Transverse colon (tissue), 4 donors: ENCODE data around the gene CRTC2. TPM values are rescaled to one million over a fixed set of nuclear protein-coding genes. Genes with fewer than 3 reads are reported as not detected.

Experiments
- DNase-seq: peaks from one replicate; pipeline ENCODE4 v3.0.0-alpha.2; 2019
- H3K27ac ChIP-seq, 4 donors: fragments of 200-600 bp; sonication (generic); 2 replicates each; pipeline ENCODE4 v1.5.1; 2016 to 2018; ENCODE audit warnings: inconsistent platforms in 4 of 4
- H3K27me3 ChIP-seq: fragments of 200-600 bp; sonication (generic); 2 replicates; pipeline ENCODE4 v1.5.1; 2017; ENCODE audit warnings: inconsistent platforms
- H3K36me3 ChIP-seq, 4 donors: fragments of 200-600 bp; sonication (generic); 2 replicates each; pipeline ENCODE4 v1.5.1; 2017 to 2019; ENCODE audit warnings: inconsistent platforms in 4 of 4
- H3K4me1 ChIP-seq, 4 donors: fragments of 200-600 bp; sonication (generic); 2 replicates each; pipeline ENCODE4 v1.5.1; 2017 to 2020; ENCODE audit warnings: inconsistent platforms in 4 of 4
- H3K4me3 ChIP-seq, 4 donors: fragments of 200-600 bp; sonication (generic); 1 replicate in 1 of 4; 2 replicates in 3 of 4; pipeline versions ENCODE4 v1.5.1 to v1.6.1; 2017 to 2019; ENCODE audit warnings: inconsistent platforms in 4 of 4
- H3K9me3 ChIP-seq, 2 donors: fragments of 200-600 bp; sonication (generic); 2 replicates each; pipeline ENCODE4 v1.5.1; 2017 to 2019; ENCODE audit warnings: inconsistent platforms in 2 of 2
- CTCF ChIP-seq, 5 experiments: fragments of 200-600 bp in 3 of 5; fragments of 450-650 bp in 2 of 5; sonication (generic) in 3 of 5; IDR thresholded peaks; 1 replicate in 2 of 5; 2 replicates in 3 of 5; pipeline ENCODE4 v1.5.1; 2016 to 2017; ENCODE audit warnings: antibody characterized with exemption in 5 of 5, inconsistent platforms in 3 of 5, mild to moderate bottlenecking in 2 of 5, moderate library complexity in 1 of 5
- EP300 ChIP-seq: sonication (generic); formaldehyde crosslinking; IDR thresholded peaks from one replicate; pipeline ENCODE4 v1.6.1; 2017; ENCODE audit warnings: antibody characterized with exemption, low read depth
- POLR2A ChIP-seq: fragments of 450-650 bp; IDR thresholded peaks from one replicate; pipeline ENCODE4 v1.6.1; 2016; ENCODE audit warnings: antibody characterized with exemption, mild to moderate bottlenecking, moderate library complexity
- POLR2AphosphoS5 ChIP-seq, 3 donors: sonication (generic); formaldehyde crosslinking; IDR thresholded peaks; one replicate each; pipeline ENCODE4 v1.6.1; 2016; ENCODE audit warnings: antibody characterized with exemption in 3 of 3
- WGBS, 2 donors: methylation state at CpG; one replicate each; pipeline ENCODE4 v1.1.5; 2018; ENCODE audit warnings: low coverage in 1 of 2; 5-methylcytosine and 5-hydroxymethylcytosine counted together
- in situ Hi-C, 4 donors: fragments of 200-750 bp; cut with MboI; loops; one replicate each; pipeline versions ENCODE4 v1.15.0 to v1.15.1; 2017; ENCODE audit warnings: low sequenced_read_pairs in 3 of 4, low pct_ligation_motif_present in 1 of 4, low pct_unique_long_range_greater_than_20kb in 1 of 4
- intact Hi-C: fragments of 100-400 bp; cut with DNase I; formaldehyde crosslinking; loops from one replicate; pipeline ENCODE4 v1.15.1; 2023; ENCODE audit warnings: low total_unique reads
- total RNA-seq, 4 donors: library from RNA; depleted of rRNA; stranded (reverse); fragments of >200 nt; gene quantifications; one replicate each; pipeline ENCODE4 v1.1.0, GENCODE V29; 2016

The CRTC2 gene
- total RNA-seq, 4 donors from 2014 or later: 13.3 to 32.5 (median 21.4) TPM

GRCh38 chr1:153956997-153957715 is 1.3 kb downstream of the CRTC2 start:
- Histone ChIP-seq H3K4me1 (peaks cover 22 to 40% (median 31%) of the 10 kb centered on the region in 4 donors), H3K4me3 (peak overlapping the region; percentile 79 to 98 (median 91)), H3K36me3 (peaks cover 0 to 9% (median 2%) of the 10 kb centered on the region in 4 donors), H3K9me3 (no peaks in the 10 kb centered on the region), H3K27ac (peak overlapping the region; percentile 94 to 98 (median 96)), H3K27me3 (no peaks in the 10 kb centered on the region)
- intact Hi-C loops (no loop called here), in situ Hi-C loops (loop anchor here in 1 of 4 donors (25.0 kb wide), 1 partner anchor 295 kb away; the partner anchor contains the start of genes ILF2 and SNAPIN)
- TF ChIP-seq POLR2A: no peak
- no peak for TF ChIP-seq EP300
- TF ChIP-seq CTCF (IDR thresholded peaks at IDR 0.05): no peak
- no peak for TF ChIP-seq POLR2AphosphoS5 (IDR thresholded peaks at IDR 0.05)
- WGBS, 2 donors: 26% methylated on average over 6 of the region's 6 CpGs; no CpG with 5 or more reads in 1 of the 2 donors
- DNase-seq: no peak

DNA sequence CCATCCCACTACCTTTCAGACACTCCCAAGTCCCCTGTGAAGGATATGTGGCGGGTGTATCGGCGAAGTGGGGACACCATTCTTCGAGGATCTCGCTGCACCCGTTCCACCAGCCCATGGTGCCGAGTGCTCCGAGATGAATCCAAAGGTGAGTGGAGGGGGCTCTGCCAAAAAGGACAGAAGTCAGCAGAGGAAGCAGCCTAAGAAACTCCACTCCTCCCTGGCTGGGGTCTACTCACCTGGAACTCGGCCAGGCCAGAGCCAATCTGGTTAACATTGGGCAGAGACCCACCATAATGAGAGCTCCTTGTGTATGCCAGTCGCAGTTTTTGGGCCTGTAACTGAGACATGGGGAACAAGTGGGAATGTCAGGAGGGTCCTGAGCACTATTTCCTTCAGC is 3.6 kb downstream of the CRTC2 start:
- Histone ChIP-seq H3K4me1 (peaks cover 18 to 32% (median 25%) of the 10 kb centered on the region in 4 donors), H3K9me3 (no peaks in the 10 kb centered on the region), H3K27ac (no peak overlapping the region), H3K27me3 (no peaks in the 10 kb centered on the region), H3K4me3 (no peak overlapping the region), H3K36me3 (peaks cover 0 to 30% (median 14%) of the 10 kb centered on the region in 4 donors)
- DNase-seq: no peak
- 92% methylated on average over 10 of the region's 10 CpGs; no CpG with 5 or more reads in 1 of the 2 donors for WGBS, 2 donors
- intact Hi-C loops (no loop called here), in situ Hi-C loops (loop anchor here in 1 of 4 donors (25.0 kb wide), 1 partner anchor 293 kb away; the partner anchor contains the start of genes ILF2 and SNAPIN)
- TF ChIP-seq CTCF (IDR thresholded peaks at IDR 0.05): no peak
- TF ChIP-seq POLR2A: no peak
- TF ChIP-seq POLR2AphosphoS5 (IDR thresholded peaks at IDR 0.05): no peak
- no peak for TF ChIP-seq EP300

- H3K36me3 ChIP-seq: peaks cover 0 to 39% (median 16%) of the 10 kb centered on the region in 4 donors
Measured at GRCh38 chr1:153953859-153954365, 4.5 kb downstream of the CRTC2 start.

GRCh38 chr1:153951801-153952200 is 6.6 kb downstream of the CRTC2 start:
- TF ChIP-seq EP300: no peak
- no peak for TF ChIP-seq POLR2AphosphoS5 (IDR thresholded peaks at IDR 0.05)
- Histone ChIP-seq H3K27ac (no peak overlapping the region), H3K4me1 (peaks cover 6 to 16% (median 14%) of the 10 kb centered on the region in 4 donors), H3K4me3 (no peak overlapping the region), H3K27me3 (no peaks in the 10 kb centered on the region), H3K9me3 (no peaks in the 10 kb centered on the region), H3K36me3 (peaks cover 0 to 49% (median 22%) of the 10 kb centered on the region in 4 donors)
- DNase-seq: no peak
- intact Hi-C loops (no loop called here), in situ Hi-C loops (loop anchor here in 1 of 4 donors (25.0 kb wide), 1 partner anchor 290 kb away; the partner anchor contains the start of genes ILF2 and SNAPIN)
- 89% methylated on average over 2 of the region's 2 CpGs; no CpG with 5 or more reads in 1 of the 2 donors for WGBS, 2 donors

More at GRCh38 chr1:153953859-153954365, 4.5 kb downstream of the CRTC2 start:
- in situ Hi-C loops (loop anchor here in 1 of 4 donors (25.0 kb wide), 1 partner anchor 292 kb away; the partner anchor contains the start of genes ILF2 and SNAPIN), intact Hi-C loops (no loop called here)
- Histone ChIP-seq H3K27me3 (no peaks in the 10 kb centered on the region), H3K27ac (no peak overlapping the region), H3K4me1 (peaks cover 13 to 25% (median 21%) of the 10 kb centered on the region in 4 donors), H3K9me3 (no peaks in the 10 kb centered on the region), H3K4me3 (no peak overlapping the region)
- DNase-seq: no peak
- no peak for TF ChIP-seq POLR2AphosphoS5 (IDR thresholded peaks at IDR 0.05)
- TF ChIP-seq POLR2A: no peak
- 86% methylated on average over 4 of the region's 4 CpGs; no CpG with 5 or more reads in 1 of the 2 donors for WGBS, 2 donors

DNA sequence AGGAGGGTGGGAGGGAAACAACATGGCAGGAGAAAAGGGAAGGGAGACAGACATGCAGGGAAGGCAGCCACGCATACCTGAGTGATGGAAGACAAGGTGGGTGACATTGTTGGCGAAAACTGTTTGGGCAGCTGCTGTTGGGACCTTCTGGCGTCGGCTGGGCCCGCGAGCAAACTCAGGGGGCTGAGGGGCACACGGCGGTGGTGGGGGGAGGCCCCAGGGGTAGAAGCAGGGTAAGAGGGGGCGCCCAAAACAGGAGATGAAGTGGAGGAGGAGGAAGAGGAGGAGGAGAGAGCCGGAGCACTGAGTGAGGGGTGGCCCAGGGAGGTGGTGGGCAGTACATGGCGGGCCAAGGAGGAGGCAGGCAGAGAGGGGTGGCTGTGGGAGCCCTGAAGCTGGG is 7.2 kb downstream of the CRTC2 start:
- Histone ChIP-seq H3K27me3 (no peaks in the 10 kb centered on the region), H3K27ac (no peak overlapping the region), H3K36me3 (peaks cover 0 to 49% (median 22%) of the 10 kb centered on the region in 4 donors), H3K9me3 (no peaks in the 10 kb centered on the region), H3K4me3 (no peak overlapping the region), H3K4me1 (peaks cover 0 to 12% (median 10%) of the 10 kb centered on the region in 4 donors)
- no peak for DNase-seq
- intact Hi-C loops: no loop called here
- TF ChIP-seq POLR2AphosphoS5 (IDR thresholded peaks at IDR 0.05) (no peak), EP300 (no peak), POLR2A (no peak), CTCF (IDR thresholded peaks at IDR 0.05) (no peak)
- in situ Hi-C loops: loop anchor here in 1 of 4 donors (25.0 kb wide), 1 partner anchor 289 kb away; the partner anchor contains the start of genes ILF2 and SNAPIN
- 91 to 94% methylated on average over 10 to 11 of the region's 11 CpGs for WGBS, 2 donors
